ENCODE data around the gene MACF1. TPM values are rescaled to one million over a fixed set of nuclear protein-coding genes. Genes with fewer than 3 reads are reported as not detected.

The MACF1 gene
- total RNA-seq, 1 donor, result 218 TPM

GRCh38 chr1:39420493-39420892 is 216.0 kb downstream of the MACF1 start:
- Histone ChIP-seq H3K9me3 (ENCODE audit: low read depth, low read length) (no peaks in the 10 kb centered on the region), H3K4me3 (ENCODE audit: low read length) (no peak overlapping the region), H3K4me1 (ENCODE audit: insufficient read depth, low read length) (no peaks in the 10 kb centered on the region), H3K27me3 (ENCODE audit: insufficient read depth, low read length) (no peaks in the 10 kb centered on the region)

GRCh38 chr1:39422614-39423013 is 218.1 kb downstream of the MACF1 start:
- no peaks in the 10 kb centered on the region for H3K27me3 ChIP-seq (ENCODE audit: insufficient read depth, low read length)
- no peaks in the 10 kb centered on the region for H3K4me1 ChIP-seq (ENCODE audit: insufficient read depth, low read length)
- H3K9me3 ChIP-seq (ENCODE audit: low read depth, low read length), result no peaks in the 10 kb centered on the region
- H3K4me3 ChIP-seq (ENCODE audit: low read length), result no peak overlapping the region

- H3K27me3 ChIP-seq (ENCODE audit: insufficient read depth, low read length), result no peaks in the 10 kb centered on the region
- H3K4me3 ChIP-seq (ENCODE audit: low read length), result no peak overlapping the region
- no peaks in the 10 kb centered on the region for H3K4me1 ChIP-seq (ENCODE audit: insufficient read depth, low read length)
- H3K9me3 ChIP-seq (ENCODE audit: low read depth, low read length), result no peaks in the 10 kb centered on the region
These were observed 220.7 kb downstream of the MACF1 start for GRCh38 chr1:39425151-39425550.

GRCh38 chr1:39425634-39426033 is 221.1 kb downstream of the MACF1 start:
- Histone ChIP-seq H3K4me1 (ENCODE audit: insufficient read depth, low read length) (no peaks in the 10 kb centered on the region), H3K27me3 (ENCODE audit: insufficient read depth, low read length) (no peaks in the 10 kb centered on the region), H3K9me3 (ENCODE audit: low read depth, low read length) (no peaks in the 10 kb centered on the region), H3K4me3 (ENCODE audit: low read length) (no peak overlapping the region)

GRCh38 chr1:39426346-39426745 is 221.9 kb downstream of the MACF1 start:
- Histone ChIP-seq H3K27me3 (ENCODE audit: insufficient read depth, low read length) (no peaks in the 10 kb centered on the region), H3K4me1 (ENCODE audit: insufficient read depth, low read length) (no peaks in the 10 kb centered on the region), H3K4me3 (ENCODE audit: low read length) (no peak overlapping the region), H3K9me3 (ENCODE audit: low read depth, low read length) (no peaks in the 10 kb centered on the region)

GRCh38 chr1:39427374-39427773 is 222.9 kb downstream of the MACF1 start:
- H3K4me3 ChIP-seq (ENCODE audit: low read length), result no peak overlapping the region
- H3K27me3 ChIP-seq (ENCODE audit: insufficient read depth, low read length), result no peaks in the 10 kb centered on the region
- H3K9me3 ChIP-seq (ENCODE audit: low read depth, low read length), result no peaks in the 10 kb centered on the region

GRCh38 chr1:39427912-39428311 is 223.4 kb downstream of the MACF1 start:
- Histone ChIP-seq H3K4me1 (ENCODE audit: insufficient read depth, low read length) (no peaks in the 10 kb centered on the region), H3K9me3 (ENCODE audit: low read depth, low read length) (no peaks in the 10 kb centered on the region), H3K27me3 (ENCODE audit: insufficient read depth, low read length) (no peaks in the 10 kb centered on the region), H3K4me3 (ENCODE audit: low read length) (no peak overlapping the region)

More at GRCh38 chr1:39427374-39427773, 222.9 kb downstream of the MACF1 start:
- no peaks in the 10 kb centered on the region for H3K4me1 ChIP-seq (ENCODE audit: insufficient read depth, low read length)

- H3K4me1 ChIP-seq (ENCODE audit: insufficient read depth, low read length), result no peaks in the 10 kb centered on the region
- no peak overlapping the region for H3K4me3 ChIP-seq (ENCODE audit: low read length)
- H3K27me3 ChIP-seq (ENCODE audit: insufficient read depth, low read length), result no peaks in the 10 kb centered on the region
- H3K9me3 ChIP-seq (ENCODE audit: low read depth, low read length), result no peaks in the 10 kb centered on the region
These were observed 227.4 kb downstream of the MACF1 start for GRCh38 chr1:39431927-39432326.

- no peak overlapping the region for H3K4me3 ChIP-seq (ENCODE audit: low read length)
- H3K4me1 ChIP-seq (ENCODE audit: insufficient read depth, low read length), result no peaks in the 10 kb centered on the region
- no peaks in the 10 kb centered on the region for H3K9me3 ChIP-seq (ENCODE audit: low read depth, low read length)
- H3K27me3 ChIP-seq (ENCODE audit: insufficient read depth, low read length), result no peaks in the 10 kb centered on the region
These were observed 230.4 kb downstream of the MACF1 start for GRCh38 chr1:39434797-39435395.

GRCh38 chr1:39435597-39435996 is 231.1 kb downstream of the MACF1 start:
- no peak overlapping the region for H3K4me3 ChIP-seq (ENCODE audit: low read length)
- no peaks in the 10 kb centered on the region for H3K4me1 ChIP-seq (ENCODE audit: insufficient read depth, low read length)
- H3K9me3 ChIP-seq (ENCODE audit: low read depth, low read length), result no peaks in the 10 kb centered on the region
- H3K27me3 ChIP-seq (ENCODE audit: insufficient read depth, low read length), result no peaks in the 10 kb centered on the region

GRCh38 chr1:39436842-39437241 is 232.3 kb downstream of the MACF1 start:
- Histone ChIP-seq H3K27me3 (ENCODE audit: insufficient read depth, low read length) (no peaks in the 10 kb centered on the region), H3K4me3 (ENCODE audit: low read length) (no peak overlapping the region), H3K9me3 (ENCODE audit: low read depth, low read length) (no peaks in the 10 kb centered on the region), H3K4me1 (ENCODE audit: insufficient read depth, low read length) (no peaks in the 10 kb centered on the region)

GRCh38 chr1:39438042-39438441 is 233.5 kb downstream of the MACF1 start:
- no peak overlapping the region for H3K4me3 ChIP-seq (ENCODE audit: low read length)
- H3K27me3 ChIP-seq (ENCODE audit: insufficient read depth, low read length), result no peaks in the 10 kb centered on the region
- H3K4me1 ChIP-seq (ENCODE audit: insufficient read depth, low read length), result no peaks in the 10 kb centered on the region
- H3K9me3 ChIP-seq (ENCODE audit: low read depth, low read length), result no peaks in the 10 kb centered on the region

- no peaks in the 10 kb centered on the region for H3K9me3 ChIP-seq (ENCODE audit: low read depth, low read length)
- H3K4me3 ChIP-seq (ENCODE audit: low read length), result no peak overlapping the region
- H3K27me3 ChIP-seq (ENCODE audit: insufficient read depth, low read length), result no peaks in the 10 kb centered on the region
- no peaks in the 10 kb centered on the region for H3K4me1 ChIP-seq (ENCODE audit: insufficient read depth, low read length)
These were observed 236.4 kb downstream of the MACF1 start for GRCh38 chr1:39440856-39441255.

GRCh38 chr1:39441797-39442196 is 237.3 kb downstream of the MACF1 start:
- no peaks in the 10 kb centered on the region for H3K27me3 ChIP-seq (ENCODE audit: insufficient read depth, low read length)
- no peaks in the 10 kb centered on the region for H3K4me1 ChIP-seq (ENCODE audit: insufficient read depth, low read length)
- no peak overlapping the region for H3K4me3 ChIP-seq (ENCODE audit: low read length)
- H3K9me3 ChIP-seq (ENCODE audit: low read depth, low read length), result no peaks in the 10 kb centered on the region

- H3K9me3 ChIP-seq (ENCODE audit: low read depth, low read length), result no peaks in the 10 kb centered on the region
- H3K27me3 ChIP-seq (ENCODE audit: insufficient read depth, low read length), result no peaks in the 10 kb centered on the region
- H3K4me3 ChIP-seq (ENCODE audit: low read length), result no peak overlapping the region
- H3K4me1 ChIP-seq (ENCODE audit: insufficient read depth, low read length), result no peaks in the 10 kb centered on the region
These were observed 241.1 kb downstream of the MACF1 start for GRCh38 chr1:39445573-39445972.

GRCh38 chr1:39446986-39447567 is 242.6 kb downstream of the MACF1 start:
- Histone ChIP-seq H3K4me1 (ENCODE audit: insufficient read depth, low read length) (no peaks in the 10 kb centered on the region), H3K9me3 (ENCODE audit: low read depth, low read length) (no peaks in the 10 kb centered on the region), H3K27me3 (ENCODE audit: insufficient read depth, low read length) (no peaks in the 10 kb centered on the region), H3K4me3 (ENCODE audit: low read length) (no peak overlapping the region)
